ENCODE data around the gene ENPP7.

GRCh38 chr17:79684132-79684985, 46.4 kb upstream of the ENPP7 start:
- TF ChIP-seq CTCF (tag by site-specific recombination; IDR thresholded peaks at IDR 0.05): no peak
- TF ChIP-seq REST (tag by site-specific recombination; IDR thresholded peaks at IDR 0.05): no peak
- no peak for TF ChIP-seq ZNF23 (tag by site-specific recombination; IDR thresholded peaks at IDR 0.05; ENCODE audit: borderline replicate concordance)
- no peak for TF ChIP-seq ZSCAN5A (tag by site-specific recombination; IDR thresholded peaks at IDR 0.05)
- no peak for TF ChIP-seq ZNF394 (tag by site-specific recombination; IDR thresholded peaks at IDR 0.05; ENCODE audit: borderline replicate concordance)
- no peak for TF ChIP-seq ZBTB1 (tag by site-specific recombination; IDR thresholded peaks at IDR 0.05)
- TF ChIP-seq ATF2 (tag by site-specific recombination; IDR thresholded peaks at IDR 0.05; ENCODE audit: low read depth): no peak
- TF ChIP-seq ZXDB (tag by site-specific recombination; IDR thresholded peaks at IDR 0.05): no peak
- no peak for TF ChIP-seq ZNF140 (tag by site-specific recombination; IDR thresholded peaks at IDR 0.05)
- TF ChIP-seq SETDB1 (IDR thresholded peaks at IDR 0.05; ENCODE audit: insufficient read length, low read length): no peak

Data from HEK293 (cell line).